ENCODE results near the gene GRAMD1A. TPM values are rescaled to one million over a fixed set of nuclear protein-coding genes. Genes with fewer than 3 reads are reported as not detected.

Gene GRAMD1A
- total and polyA plus RNA-seq, 2 donors (not counting 1 experiment from before 2014, with no cell fraction given): 83.8 to 102 TPM

DNA sequence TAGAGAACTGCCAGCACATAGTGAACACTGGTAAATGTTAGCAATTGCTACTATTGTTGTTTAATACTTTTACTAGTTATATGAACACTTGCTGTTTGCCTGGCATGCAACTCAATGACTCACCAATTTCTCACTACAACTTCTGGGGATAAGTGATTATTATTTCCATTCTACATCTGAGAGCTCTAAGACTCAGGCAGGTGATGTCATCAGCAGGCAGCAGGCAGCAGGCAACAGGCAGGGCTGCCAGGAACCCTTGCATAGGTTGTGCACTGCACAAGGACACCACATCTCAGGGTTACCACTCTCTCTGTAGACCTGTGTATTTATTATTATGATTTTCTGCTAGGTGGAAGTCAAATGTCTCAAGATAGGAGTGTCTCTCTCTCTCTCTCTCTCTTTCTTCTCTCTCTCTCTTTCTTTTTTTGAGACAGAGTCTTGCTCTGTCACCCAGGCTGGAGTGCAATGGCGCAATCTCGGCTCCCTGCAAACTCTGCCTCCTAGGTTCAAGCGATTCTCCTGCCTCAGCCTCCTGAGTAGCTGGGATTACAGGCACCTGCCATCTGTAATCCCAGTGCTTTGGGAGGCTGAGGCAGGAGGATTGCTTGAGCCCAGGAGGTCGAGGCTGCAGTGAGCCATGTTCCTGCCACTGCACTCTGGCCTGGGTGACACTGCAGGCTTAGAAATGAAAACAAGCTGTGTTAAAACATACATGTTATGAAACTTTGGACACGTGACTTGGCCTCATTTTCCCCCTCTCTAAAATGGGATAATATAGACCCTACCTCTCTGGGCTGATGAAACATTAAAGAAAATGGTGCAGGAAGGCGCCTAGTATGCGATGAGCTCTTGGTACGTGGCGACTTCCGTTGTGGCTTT, 64.1 kb downstream of the GRAMD1A start:
- no peak for ATAC-seq (ENCODE audit: low read depth)
- H2AFZ ChIP-seq (ENCODE audit: insufficient read depth, low read depth, low read length, poor library complexity, severe bottlenecking): no peak overlapping the region

More for the DNA sequence above, 64.1 kb downstream of the GRAMD1A start:
- intact Hi-C loops (cut with micrococcal nuclease): no loop called here
- peaks cover 4 to 18% of the 10 kb centered on the region in 2 donors for H3K4me1 ChIP-seq (ENCODE audit: control insufficient read depth in 2 of 2, insufficient read depth in 2 of 2, low read length in 2 of 2)
- H3K4me3 ChIP-seq (ENCODE audit: control extremely low read depth in 1 of 5, extremely low read depth in 1 of 5, insufficient read depth in 1 of 5, low read depth in 2 of 5, low read length in 4 of 5): no peak overlapping the region
- Mint-ChIP-seq H3K9me3 (ENCODE audit: insufficient read depth) (no peaks in the 10 kb centered on the region), H3K4me1 (peaks cover 22% of the 10 kb centered on the region), H3K27ac (no peak overlapping the region), H3K27me3 (no peaks in the 10 kb centered on the region), H3K4me3 (no peak overlapping the region)
- H3K4me2 ChIP-seq (replicated peaks; ENCODE audit: low read depth, low read length, poor library complexity, severe bottlenecking): no peak overlapping the region
- no peak for TF ChIP-seq EZH2 (IDR thresholded peaks at IDR 0.05; ENCODE audit: borderline replicate concordance, insufficient read depth, low read depth, low read length, poor library complexity, severe bottlenecking)
- no peak for TF ChIP-seq CTCF (IDR thresholded peaks at IDR 0.05)
- POLR2A ChIA-PET: no interaction called here
- CTCF ChIA-PET: interaction anchor here (1.0 to 6.0 kb wide), 4 partner anchors 8 to 77 kb away, joined by 3 to 192 read pairs (median 6); no protein-coding TSS in a partner anchor
- H3K36me3 ChIP-seq (replicated peaks in 1 of 2; ENCODE audit: control extremely low read depth in 1 of 2, control insufficient read depth in 1 of 2, extremely low read depth in 1 of 2, insufficient read depth in 2 of 2, low read length in 1 of 2): no peaks in the 10 kb centered on the region
- WGBS (ENCODE audit: insufficient coverage): 81% methylated on average over 4 of the region's 10 CpGs
- peaks cover 0 to 10% (median 4%) of the 10 kb centered on the region in 3 donors for H3K9me3 ChIP-seq (ENCODE audit: control extremely low read depth in 1 of 3, control insufficient read depth in 2 of 3, insufficient read depth in 1 of 3, low read length in 2 of 3)
- H3K79me2 ChIP-seq (ENCODE audit: control insufficient read depth, insufficient read depth, low read length): no peaks in the 10 kb centered on the region
- DNase-seq: no peak
- no peak overlapping the region for H3K27ac ChIP-seq (ENCODE audit: low read length in 2 of 2)
- no peaks in the 10 kb centered on the region for H4K20me1 ChIP-seq (ENCODE audit: control insufficient read depth, insufficient read depth, low read length, poor library complexity, severe bottlenecking)
- no peak overlapping the region for H3K9ac ChIP-seq (ENCODE audit: low read length)
- H3K27me3 ChIP-seq (replicated peaks in 1 of 4; ENCODE audit: control extremely low read depth in 1 of 4, control insufficient read depth in 3 of 4, insufficient read depth in 4 of 4, low read length in 3 of 4): no peaks in the 10 kb centered on the region
